Stimulated activated CD4-positive, alpha-beta T cell treated with anti-CD3 and anti-CD28 coated beads, Interleukin-15, amount 100 ng/mL, for 1 hour (primary cell): ENCODE results near the gene CPT1C.

Experiments used
- DNase-seq, 2 donors: peaks; one replicate each; pipeline ENCODE4 v3.0.0-alpha.2; 2020; ENCODE audit warnings: low read depth in 1 of 2, low spot score in 1 of 2

CPT1C gene

GRCh38 chr19:49752701-49753100 lies 61.8 kb downstream of the CPT1C start:
- DNase-seq: no peak

GRCh38 chr19:49755956-49756355 lies 65.0 kb downstream of the CPT1C start:
- DNase-seq: no peak

- no peak for DNase-seq
Measured at GRCh38 chr19:49758292-49758691, 67.4 kb downstream of the CPT1C start.

GRCh38 chr19:49761249-49761624 lies 70.3 kb downstream of the CPT1C start:
- no peak for DNase-seq

- no peak for DNase-seq
Measured at GRCh38 chr19:49761625-49762311, 70.9 kb downstream of the CPT1C start.

GRCh38 chr19:49763230-49763629 lies 72.3 kb downstream of the CPT1C start, which contains the start of gene TSKS:
Gene TSKS (minus strand): TSS chr19:49763306. CDS start chr19:49763247, 59 bp downstream.
- no peak for DNase-seq
